ENCODE results near the gene CHD1L. TPM values are rescaled to one million over a fixed set of nuclear protein-coding genes. Genes with fewer than 3 reads are reported as not detected.

CHD1L gene
- total RNA-seq, 2 donors from 2014 or later: 40.7 to 53.8 TPM

- no peak for DNase-seq
- Mint-ChIP-seq H3K27ac (peak overlapping the region; percentile 41), H3K9me3 (no peaks in the 10 kb centered on the region), H3K4me3 (no peak overlapping the region), H3K4me1 (ENCODE audit: low read depth) (peaks cover 21% of the 10 kb centered on the region), H3K27me3 (ENCODE audit: low read depth) (no peaks in the 10 kb centered on the region), H3K36me3 (ENCODE audit: insufficient read depth in 2 of 2) (peaks cover 4 to 17% of the 10 kb centered on the region in 2 donors)
- ATAC-seq (replicated peaks in 1 of 2): no peak
These were observed 10.1 kb downstream of the CHD1L start for GRCh38 chr1:147252540-147252939.

GRCh38 chr1:147260956-147261355, 18.5 kb downstream of the CHD1L start:
- no peaks in the 10 kb centered on the region for H3K27me3 Mint-ChIP-seq (ENCODE audit: low read depth)
- ATAC-seq (replicated peaks in 1 of 2) (no peak), DNase-seq (no peak)
- H3K36me3 Mint-ChIP-seq (ENCODE audit: insufficient read depth in 2 of 2): peaks cover 7 to 22% of the 10 kb centered on the region in 2 donors
- no peak overlapping the region for H3K27ac Mint-ChIP-seq
- no peaks in the 10 kb centered on the region for H3K4me1 Mint-ChIP-seq (ENCODE audit: low read depth)
- no peak overlapping the region for H3K4me3 Mint-ChIP-seq
- H3K9me3 Mint-ChIP-seq: no peaks in the 10 kb centered on the region

- no peak overlapping the region for H3K4me3 Mint-ChIP-seq
- ATAC-seq (replicated peaks in 1 of 2) (no peak), DNase-seq (no peak)
- no peak overlapping the region for H3K27ac Mint-ChIP-seq
- H3K27me3 Mint-ChIP-seq (ENCODE audit: low read depth): no peaks in the 10 kb centered on the region
- H3K36me3 Mint-ChIP-seq (ENCODE audit: insufficient read depth in 2 of 2): peaks cover 6 to 30% of the 10 kb centered on the region in 2 donors
- H3K9me3 Mint-ChIP-seq: no peaks in the 10 kb centered on the region
- H3K4me1 Mint-ChIP-seq (ENCODE audit: low read depth): no peaks in the 10 kb centered on the region
These were observed 21.8 kb downstream of the CHD1L start for GRCh38 chr1:147264158-147264768.

- H3K9me3 Mint-ChIP-seq: no peaks in the 10 kb centered on the region
- no peak for ATAC-seq (replicated peaks in 1 of 2)
- no peaks in the 10 kb centered on the region for H3K27me3 Mint-ChIP-seq (ENCODE audit: low read depth)
- no peak overlapping the region for H3K4me3 Mint-ChIP-seq
- H3K27ac Mint-ChIP-seq: peak overlapping the region; percentile 18
- H3K36me3 Mint-ChIP-seq (ENCODE audit: insufficient read depth in 2 of 2): peaks cover 6 to 25% of the 10 kb centered on the region in 2 donors
- DNase-seq: no peak
- no peaks in the 10 kb centered on the region for H3K4me1 Mint-ChIP-seq (ENCODE audit: low read depth)
These were observed 23.9 kb downstream of the CHD1L start for GRCh38 chr1:147266381-147266780.

DNA sequence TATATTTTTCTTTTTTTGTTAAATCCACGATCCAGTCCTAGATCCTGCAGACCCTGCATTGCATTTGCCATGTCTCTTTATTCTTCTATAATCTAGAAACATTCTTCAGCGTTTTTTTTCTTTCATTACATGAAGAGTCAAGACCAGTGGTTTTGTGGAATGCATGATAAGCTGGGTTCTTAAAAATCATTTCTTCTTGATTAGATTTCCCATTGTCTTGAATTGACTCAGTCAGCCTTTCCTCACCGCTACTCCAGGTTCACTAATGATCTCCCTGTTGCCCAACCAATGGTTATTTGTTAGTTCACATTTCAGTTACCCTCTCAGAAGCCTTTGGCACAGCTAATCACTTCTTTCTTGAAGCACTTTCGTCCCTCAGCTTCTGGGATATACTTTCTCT, 25.2 kb downstream of the CHD1L start:
- DNase-seq (no peak), ATAC-seq (replicated peaks in 1 of 2) (no peak)
- Mint-ChIP-seq H3K27ac (no peak overlapping the region), H3K27me3 (ENCODE audit: low read depth) (no peaks in the 10 kb centered on the region), H3K9me3 (no peaks in the 10 kb centered on the region), H3K4me3 (no peak overlapping the region), H3K36me3 (ENCODE audit: insufficient read depth in 2 of 2) (peaks cover 2 to 23% of the 10 kb centered on the region in 2 donors), H3K4me1 (ENCODE audit: low read depth) (no peaks in the 10 kb centered on the region)

DNA sequence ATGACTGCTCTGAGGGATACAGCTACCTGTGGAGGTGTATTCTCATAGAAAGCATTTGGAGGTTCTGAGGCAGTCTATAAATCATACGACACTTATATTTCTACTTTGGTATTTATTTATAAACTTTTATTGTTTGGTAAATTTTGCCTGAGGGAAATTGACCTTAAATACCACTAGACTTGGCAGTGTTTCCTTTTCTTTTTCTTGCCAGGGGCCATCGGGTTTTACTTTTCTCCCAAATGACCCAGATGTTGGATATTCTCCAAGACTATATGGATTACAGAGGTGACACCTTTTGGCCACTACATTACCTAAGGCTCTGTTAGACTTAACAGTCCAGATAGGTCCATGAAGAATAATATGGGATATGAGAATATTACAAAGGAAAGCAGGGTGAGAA, 28.2 kb downstream of the CHD1L start:
- ATAC-seq (replicated peaks in 1 of 2): no peak
- H3K9me3 Mint-ChIP-seq: no peaks in the 10 kb centered on the region
- no peaks in the 10 kb centered on the region for H3K27me3 Mint-ChIP-seq (ENCODE audit: low read depth)
- H3K36me3 Mint-ChIP-seq (ENCODE audit: insufficient read depth in 2 of 2): peaks cover 6 to 34% of the 10 kb centered on the region in 2 donors
- peak overlapping the region; percentile 81 for H3K27ac Mint-ChIP-seq
- H3K4me3 Mint-ChIP-seq: no peak overlapping the region
- no peak for DNase-seq
- peaks cover 7% of the 10 kb centered on the region for H3K4me1 Mint-ChIP-seq (ENCODE audit: low read depth)

DNA sequence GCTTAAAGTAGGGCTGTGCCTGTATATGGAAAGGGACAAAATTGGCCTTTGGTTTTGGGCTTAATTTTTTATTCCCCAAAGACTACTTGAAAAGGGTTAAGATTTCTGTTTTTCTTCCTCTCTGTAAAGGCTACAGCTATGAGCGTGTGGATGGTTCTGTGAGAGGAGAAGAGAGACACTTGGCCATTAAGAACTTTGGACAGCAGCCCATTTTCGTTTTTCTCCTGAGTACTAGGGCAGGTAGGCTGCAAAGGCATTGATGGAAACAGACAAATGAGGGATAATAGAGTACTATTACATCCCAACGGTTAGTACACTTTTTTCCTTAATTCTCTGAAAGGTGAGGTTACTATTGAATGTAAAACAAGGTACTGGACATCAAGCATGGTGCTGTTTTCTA, 29.6 kb downstream of the CHD1L start:
- no peak for DNase-seq
- Mint-ChIP-seq H3K9me3 (no peaks in the 10 kb centered on the region), H3K4me3 (no peak overlapping the region), H3K27ac (no peak overlapping the region), H3K4me1 (ENCODE audit: low read depth) (peaks cover 7% of the 10 kb centered on the region), H3K27me3 (ENCODE audit: low read depth) (no peaks in the 10 kb centered on the region), H3K36me3 (ENCODE audit: insufficient read depth in 2 of 2) (peaks cover 9 to 39% of the 10 kb centered on the region in 2 donors)
- no peak for ATAC-seq (replicated peaks in 1 of 2)

DNA sequence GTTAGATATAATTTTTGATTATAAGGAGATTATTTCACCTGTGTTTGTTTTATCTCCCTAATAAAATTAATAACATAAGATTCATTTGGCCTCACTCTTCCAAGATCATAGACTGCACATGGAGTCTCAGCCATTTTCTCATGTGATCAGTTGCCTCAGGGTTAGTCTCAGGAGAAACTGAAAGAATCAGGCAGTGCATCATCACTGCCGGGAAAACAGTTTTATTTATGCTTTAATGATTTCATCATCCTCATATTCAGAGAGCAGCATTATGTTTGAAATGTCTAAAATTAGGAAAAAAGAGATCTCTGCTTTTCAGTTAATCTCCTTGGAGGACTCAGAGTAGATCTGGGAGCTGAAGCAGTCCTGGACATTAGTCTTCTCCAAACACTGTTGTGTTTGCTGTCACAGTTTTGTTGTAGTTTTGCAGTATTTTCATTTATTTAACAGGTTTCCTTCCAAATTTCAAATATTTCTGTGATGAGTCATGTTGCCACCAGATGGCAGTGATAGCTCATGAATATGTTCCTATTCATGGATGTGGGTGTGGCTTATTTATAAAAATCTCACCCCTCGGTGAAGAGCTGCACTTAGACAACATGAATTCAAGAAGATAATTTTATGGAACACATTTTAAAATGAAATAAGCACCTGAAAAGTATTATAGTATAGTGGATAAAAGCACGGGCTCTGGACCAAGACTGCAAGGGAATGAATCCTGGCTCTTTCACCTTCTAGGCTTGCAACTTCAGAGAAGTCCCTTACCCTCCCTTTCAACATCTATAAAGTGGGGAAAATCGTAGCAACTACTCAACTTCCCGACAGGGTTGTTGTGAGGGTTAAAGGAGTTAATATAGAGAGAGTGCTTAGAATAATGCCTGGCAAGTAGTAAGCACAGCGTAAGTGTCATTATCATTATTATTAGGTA, 31.2 kb downstream of the CHD1L start:
- no peak overlapping the region for H3K4me3 Mint-ChIP-seq
- H3K9me3 Mint-ChIP-seq: no peaks in the 10 kb centered on the region
- H3K4me1 Mint-ChIP-seq (ENCODE audit: low read depth): peaks cover 7% of the 10 kb centered on the region
- H3K36me3 Mint-ChIP-seq (ENCODE audit: insufficient read depth in 2 of 2): peaks cover 11 to 40% of the 10 kb centered on the region in 2 donors
- H3K27me3 Mint-ChIP-seq (ENCODE audit: low read depth): no peaks in the 10 kb centered on the region
- H3K27ac Mint-ChIP-seq: no peak overlapping the region
- peak; percentile 11 to 23 for DNase-seq
- peak; percentile 32 to 36 for ATAC-seq (replicated peaks in 1 of 2)

GRCh38 chr1:147281950-147282349, 39.5 kb downstream of the CHD1L start:
- Mint-ChIP-seq H3K27me3 (ENCODE audit: low read depth) (no peaks in the 10 kb centered on the region), H3K36me3 (ENCODE audit: insufficient read depth in 2 of 2) (peaks cover 9 to 40% of the 10 kb centered on the region in 2 donors), H3K4me3 (no peak overlapping the region), H3K27ac (no peak overlapping the region), H3K9me3 (no peaks in the 10 kb centered on the region), H3K4me1 (ENCODE audit: low read depth) (no peaks in the 10 kb centered on the region)
- DNase-seq (no peak), ATAC-seq (replicated peaks in 1 of 2) (no peak)

DNA sequence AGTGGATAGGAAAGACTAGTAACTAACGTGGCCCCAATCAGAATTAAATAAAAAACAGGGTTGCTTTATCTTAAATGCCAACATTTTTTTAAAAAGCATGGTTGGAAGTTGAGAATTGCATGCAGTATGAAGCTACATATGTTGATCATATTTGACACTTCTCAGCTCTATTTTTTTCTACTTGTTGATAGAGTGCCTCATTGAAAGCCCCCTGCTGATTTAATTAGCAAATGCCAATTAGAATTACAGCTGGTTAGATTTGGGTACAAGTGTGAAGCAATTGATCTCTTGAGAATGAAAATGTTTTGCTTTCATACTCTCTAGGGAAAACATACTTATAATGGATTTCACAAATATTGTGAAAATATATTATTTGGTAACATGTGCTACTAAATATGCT, 40.5 kb downstream of the CHD1L start:
- H3K27me3 Mint-ChIP-seq (ENCODE audit: low read depth): no peaks in the 10 kb centered on the region
- peaks cover 8 to 39% of the 10 kb centered on the region in 2 donors for H3K36me3 Mint-ChIP-seq (ENCODE audit: insufficient read depth in 2 of 2)
- no peaks in the 10 kb centered on the region for H3K4me1 Mint-ChIP-seq (ENCODE audit: low read depth)
- DNase-seq (no peak), ATAC-seq (replicated peaks in 1 of 2) (no peak)
- H3K27ac Mint-ChIP-seq: no peak overlapping the region
- H3K4me3 Mint-ChIP-seq: no peak overlapping the region
- no peaks in the 10 kb centered on the region for H3K9me3 Mint-ChIP-seq

DNA sequence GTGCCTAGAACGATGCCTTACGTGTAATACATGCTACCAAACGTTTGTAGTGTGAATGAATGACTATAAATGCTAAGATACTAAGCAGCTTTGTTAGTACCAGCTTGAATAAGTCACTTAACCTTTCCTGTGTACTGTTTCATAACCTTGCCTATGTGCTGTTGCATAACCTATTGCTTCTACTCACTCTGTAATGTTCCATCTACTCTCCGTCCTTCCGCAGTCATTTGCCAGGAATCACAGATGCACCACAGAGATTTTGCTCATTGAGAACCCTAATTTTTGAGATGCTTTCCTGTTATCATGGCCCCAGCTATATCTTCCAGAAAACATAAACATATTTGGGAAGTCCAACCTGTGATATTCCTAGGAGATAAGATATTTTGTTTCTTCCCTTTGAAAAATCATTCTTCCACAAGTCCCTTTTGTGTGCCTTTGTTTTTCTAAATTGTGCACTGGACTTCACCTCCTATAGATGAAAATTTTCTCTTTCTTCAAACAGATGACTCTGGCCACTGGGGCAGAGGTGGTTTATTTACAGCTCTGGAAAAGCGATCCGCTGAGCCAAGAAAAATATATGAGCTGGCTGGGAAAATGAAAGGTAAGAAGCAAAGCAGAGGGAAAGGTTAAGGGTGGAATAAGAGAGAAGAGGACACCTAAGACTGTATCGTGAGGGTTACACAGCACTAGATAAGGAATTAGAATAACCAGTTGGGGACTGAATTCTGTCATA, 44.8 kb downstream of the CHD1L start:
- H3K27ac Mint-ChIP-seq: no peak overlapping the region
- no peaks in the 10 kb centered on the region for H3K27me3 Mint-ChIP-seq (ENCODE audit: low read depth)
- no peak overlapping the region for H3K4me3 Mint-ChIP-seq
- no peaks in the 10 kb centered on the region for H3K9me3 Mint-ChIP-seq
- DNase-seq (no peak), ATAC-seq (replicated peaks in 1 of 2) (no peak)
- peaks cover 12% of the 10 kb centered on the region for H3K4me1 Mint-ChIP-seq (ENCODE audit: low read depth)
- peaks cover 23 to 60% of the 10 kb centered on the region in 2 donors for H3K36me3 Mint-ChIP-seq (ENCODE audit: insufficient read depth in 2 of 2)

DNA sequence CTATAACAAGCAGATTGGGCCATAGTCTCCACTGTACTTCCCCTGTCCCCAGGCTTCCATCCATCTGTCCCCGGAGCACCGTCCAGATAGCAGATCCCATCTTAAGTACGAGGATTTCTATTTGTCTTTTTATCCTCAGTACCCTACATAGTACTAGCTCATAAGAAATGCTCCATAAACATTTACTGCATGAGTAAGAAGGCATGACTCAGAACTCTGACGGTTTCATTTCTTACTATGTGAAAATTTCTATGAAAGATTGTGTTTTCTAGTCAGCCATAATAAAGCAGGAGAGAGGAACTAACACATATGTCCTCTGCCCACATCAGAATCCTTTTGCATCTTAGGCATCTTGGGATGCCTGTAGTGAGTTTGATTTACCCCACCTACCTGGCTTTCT, 49.5 kb downstream of the CHD1L start:
- peak; percentile 88 to 90 for ATAC-seq (replicated peaks in 1 of 2)
- H3K4me3 Mint-ChIP-seq: peak overlapping the region; percentile 3 to 45
- H3K36me3 Mint-ChIP-seq (ENCODE audit: insufficient read depth in 2 of 2): peaks cover 43 to 77% of the 10 kb centered on the region in 2 donors
- peaks cover 0 to 7% of the 10 kb centered on the region in 2 donors for H3K9me3 Mint-ChIP-seq
- H3K27me3 Mint-ChIP-seq (ENCODE audit: low read depth): no peaks in the 10 kb centered on the region
- no peak for DNase-seq
- peak overlapping the region; percentile 90 for H3K27ac Mint-ChIP-seq
- H3K4me1 Mint-ChIP-seq (ENCODE audit: low read depth): peaks cover 19% of the 10 kb centered on the region

Measured in activated T-cell treated with anti-CD3 and anti-CD28 coated beads, Interleukin-2, amount 50 U/mL, for 72 hours (primary cell).